Body of pancreas (tissue), 4 donors: Measurements from ENCODE around the gene JKAMP.
"Not testable (repeated sequence)": the region's sequence is repeated elsewhere in the genome, so short reads cannot be mapped to it uniquely, and the experiment has no call there.

Experiments used
- CTCF ChIP-seq, 7 experiments: fragments of 450-650 bp in 4 of 7; fragments of 200-600 bp in 3 of 7; sonication (generic) in 3 of 7; IDR thresholded peaks; one replicate each; pipeline ENCODE4 v1.5.1; 2016 to 2019; ENCODE audit warnings: antibody characterized with exemption in 7 of 7
- POLR2A ChIP-seq, 3 donors: fragments of 450-650 bp; IDR thresholded peaks; one replicate each; pipeline ENCODE4 v1.6.1; 2016; ENCODE audit warnings: antibody characterized with exemption in 3 of 3, mild to moderate bottlenecking in 2 of 3

DNA sequence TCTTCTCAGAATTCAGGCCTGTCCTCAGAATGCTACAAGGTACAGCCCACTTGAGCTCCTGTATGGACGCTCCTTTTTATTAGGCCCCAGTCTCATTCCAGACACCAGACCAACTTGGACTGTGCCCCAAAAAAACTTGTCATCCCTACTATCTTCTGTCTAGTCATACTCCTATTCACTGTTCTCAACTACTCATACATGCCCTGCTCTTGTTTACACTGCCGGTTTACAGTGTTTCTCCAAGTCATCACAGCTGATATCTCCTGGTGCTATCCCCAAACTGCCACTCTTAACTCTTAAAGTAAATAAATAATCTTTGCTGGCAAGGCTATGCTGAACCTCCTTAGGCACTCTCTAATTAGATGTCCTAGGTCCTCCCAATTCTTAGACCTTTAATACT is 35.6 kb upstream of the JKAMP start:
- not testable (repeated sequence) for TF ChIP-seq CTCF, POLR2A (IDR thresholded peaks at IDR 0.05)
